ENCODE data around the gene MCM5.
A peak's percentile ranks its signal among the peaks of the same experiment; 100 is the strongest.

Gene MCM5

DNA sequence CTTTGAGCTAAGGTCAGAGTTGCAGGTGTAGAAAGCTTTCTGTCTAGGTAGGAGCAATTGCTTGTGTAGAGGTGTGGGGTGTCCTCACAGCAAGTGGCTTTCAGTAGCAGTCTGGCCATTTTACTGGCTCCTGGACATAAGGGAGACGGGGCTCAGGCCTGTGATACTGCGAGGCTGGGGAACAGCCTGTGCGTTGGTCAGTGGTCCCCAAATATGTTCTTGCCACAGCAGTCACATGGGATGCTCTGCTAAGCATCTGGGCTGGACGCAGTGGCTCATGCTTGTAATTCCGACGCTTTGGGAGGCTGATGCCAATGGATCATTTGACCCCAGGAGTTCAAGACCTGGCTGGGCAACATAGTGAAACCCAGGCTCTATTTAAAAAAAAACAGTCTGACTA lies 1.9 kb downstream of the MCM5 start:
- Histone ChIP-seq H3K9me3 (ENCODE audit: low read depth, low read length) (no peaks in the 10 kb centered on the region), H3K36me3 (ENCODE audit: insufficient read depth, low read length) (peaks cover 54% of the 10 kb centered on the region), H3K9ac (ENCODE audit: insufficient read length) (peak overlapping the region; percentile 97), H3K27ac (no peak overlapping the region), H3K4me3 (peak overlapping the region; percentile 95)
- no peak for DNase-seq (ENCODE audit: low read depth, low spot score)
- no peak for TF ChIP-seq FOXP2 (optimal IDR thresholded peaks at IDR 0.05; ENCODE audit: control extremely low read depth, extremely low read length, insufficient read depth)
- TF ChIP-seq EZH2 (IDR thresholded peaks at IDR 0.05), result no peak
- TF ChIP-seq POLR2AphosphoS5 (IDR thresholded peaks at IDR 0.05; ENCODE audit: borderline replicate concordance, low read depth, low read length), result no peak

DNA sequence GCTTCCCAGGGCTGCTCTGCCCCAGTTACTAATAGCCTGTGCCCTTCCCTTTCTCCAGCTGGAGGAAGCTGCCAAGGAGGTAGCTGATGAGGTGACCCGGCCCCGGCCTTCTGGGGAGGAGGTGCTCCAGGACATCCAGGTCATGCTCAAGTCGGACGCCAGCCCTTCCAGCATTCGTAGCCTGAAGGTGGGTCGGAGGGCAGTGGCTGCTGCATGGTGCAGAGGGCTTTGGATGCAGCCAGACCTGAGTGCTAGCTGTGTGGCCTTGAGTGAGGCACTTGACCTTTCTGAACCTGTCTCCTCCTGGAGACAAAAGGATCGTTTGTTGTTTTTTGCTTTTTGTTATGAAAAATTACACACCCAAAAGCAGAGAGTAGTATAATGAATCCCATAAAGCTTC lies 3.4 kb downstream of the MCM5 start:
- no peak overlapping the region for H3K4me3 ChIP-seq

DNA sequence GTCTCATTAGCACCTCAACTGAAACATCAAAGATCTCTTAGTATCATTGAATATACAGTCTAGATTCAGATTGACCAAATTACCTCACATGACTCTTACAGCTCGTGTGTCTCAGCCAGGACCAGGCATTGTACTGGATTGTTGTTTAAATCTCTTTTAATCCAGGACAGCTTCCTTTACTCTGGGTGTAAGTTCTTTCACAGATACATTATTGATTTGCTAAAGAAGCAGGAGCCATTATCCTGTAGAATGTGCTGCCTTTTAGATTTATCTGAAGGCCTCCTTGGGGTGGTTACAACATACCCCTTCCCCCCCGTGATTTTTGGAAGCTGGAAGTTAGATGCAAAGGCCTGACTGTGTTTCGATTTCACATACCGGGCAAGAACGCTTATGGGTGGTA lies 4.2 kb downstream of the MCM5 start:
- no peak for DNase-seq (ENCODE audit: low read depth, low spot score)
- no peak overlapping the region for H3K4me3 ChIP-seq
- peak overlapping the region; percentile 33 for H3K9ac ChIP-seq (ENCODE audit: insufficient read length)
- H3K36me3 ChIP-seq (ENCODE audit: insufficient read depth, low read length), result peaks cover 74% of the 10 kb centered on the region
- H3K27ac ChIP-seq, result no peak overlapping the region; the same call in 1 of the 2 replicates
- TF ChIP-seq POLR2AphosphoS5 (IDR thresholded peaks at IDR 0.05; ENCODE audit: borderline replicate concordance, low read depth, low read length), result no peak
- no peak for TF ChIP-seq EZH2 (IDR thresholded peaks at IDR 0.05)
- no peak for TF ChIP-seq FOXP2 (optimal IDR thresholded peaks at IDR 0.05; ENCODE audit: control extremely low read depth, extremely low read length, insufficient read depth)
- H3K9me3 ChIP-seq (ENCODE audit: low read depth, low read length), result no peaks in the 10 kb centered on the region

More for the DNA sequence above, 3.4 kb downstream of the MCM5 start:
- Histone ChIP-seq H3K27ac (0 out of 2 replicates have a peak overlapping the region, but pooled peaks have one; percentile 16), H3K9ac (ENCODE audit: insufficient read length) (no peak overlapping the region), H3K36me3 (ENCODE audit: insufficient read depth, low read length) (peaks cover 69% of the 10 kb centered on the region), H3K9me3 (ENCODE audit: low read depth, low read length) (no peaks in the 10 kb centered on the region)
- no peak for DNase-seq (ENCODE audit: low read depth, low spot score)
- TF ChIP-seq EZH2 (IDR thresholded peaks at IDR 0.05), result no peak
- TF ChIP-seq POLR2AphosphoS5 (IDR thresholded peaks at IDR 0.05; ENCODE audit: borderline replicate concordance, low read depth, low read length), result no peak
- no peak for TF ChIP-seq FOXP2 (optimal IDR thresholded peaks at IDR 0.05; ENCODE audit: control extremely low read depth, extremely low read length, insufficient read depth)

DNA sequence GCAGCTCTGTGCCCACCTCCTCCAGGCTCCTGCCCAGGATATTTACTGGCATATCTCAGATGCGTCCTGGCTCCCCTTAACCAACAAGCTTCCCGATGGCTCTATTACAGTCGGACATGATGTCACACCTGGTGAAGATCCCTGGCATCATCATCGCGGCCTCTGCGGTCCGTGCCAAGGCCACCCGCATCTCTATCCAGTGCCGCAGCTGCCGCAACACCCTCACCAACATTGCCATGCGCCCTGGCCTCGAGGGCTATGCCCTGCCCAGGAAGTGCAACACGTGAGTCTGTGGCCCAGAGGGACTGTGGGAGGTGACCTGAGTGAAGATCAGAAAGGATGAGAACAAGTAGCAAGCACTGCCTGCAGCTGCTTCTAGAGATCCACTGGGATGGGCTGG lies 6.5 kb downstream of the MCM5 start:
- no peak overlapping the region for H3K4me3 ChIP-seq
- peaks cover 90% of the 10 kb centered on the region for H3K36me3 ChIP-seq (ENCODE audit: insufficient read depth, low read length)
- H3K27ac ChIP-seq, result no peak overlapping the region
- no peaks in the 10 kb centered on the region for H3K9me3 ChIP-seq (ENCODE audit: low read depth, low read length)
- TF ChIP-seq POLR2AphosphoS5 (IDR thresholded peaks at IDR 0.05; ENCODE audit: borderline replicate concordance, low read depth, low read length) (no peak), EZH2 (IDR thresholded peaks at IDR 0.05) (no peak), FOXP2 (optimal IDR thresholded peaks at IDR 0.05; ENCODE audit: control extremely low read depth, extremely low read length, insufficient read depth) (no peak)
- no peak for DNase-seq (ENCODE audit: low read depth, low spot score)
- no peak overlapping the region for H3K9ac ChIP-seq (ENCODE audit: insufficient read length)

DNA sequence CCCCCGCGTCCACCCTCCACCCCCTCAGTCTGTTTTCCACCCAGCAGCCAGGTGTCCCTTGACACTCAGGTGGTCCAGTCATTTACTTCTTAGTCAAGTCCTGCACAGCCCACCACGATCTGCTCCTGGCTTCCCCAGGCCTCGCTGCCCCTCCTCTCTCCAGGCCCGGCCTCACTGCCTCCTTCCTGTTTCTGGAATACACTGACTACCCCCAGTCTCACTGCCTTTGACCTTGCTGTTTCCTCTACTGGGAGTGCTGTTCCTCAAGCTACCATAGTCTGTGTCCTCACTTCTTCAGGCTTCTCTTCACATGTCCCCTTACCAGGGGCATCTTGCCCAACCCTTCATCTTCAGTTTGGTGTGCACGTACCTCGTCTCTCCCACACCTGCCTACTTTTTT lies 7.4 kb downstream of the MCM5 start:
- Histone ChIP-seq H3K36me3 (ENCODE audit: insufficient read depth, low read length) (peaks cover 93% of the 10 kb centered on the region), H3K4me3 (no peak overlapping the region), H3K9me3 (ENCODE audit: low read depth, low read length) (no peaks in the 10 kb centered on the region), H3K9ac (ENCODE audit: insufficient read length) (no peak overlapping the region), H3K27ac (no peak overlapping the region)
- TF ChIP-seq FOXP2 (optimal IDR thresholded peaks at IDR 0.05; ENCODE audit: control extremely low read depth, extremely low read length, insufficient read depth) (no peak), EZH2 (IDR thresholded peaks at IDR 0.05) (no peak), POLR2AphosphoS5 (IDR thresholded peaks at IDR 0.05; ENCODE audit: borderline replicate concordance, low read depth, low read length) (no peak)
- DNase-seq (ENCODE audit: low read depth, low spot score), result no peak

DNA sequence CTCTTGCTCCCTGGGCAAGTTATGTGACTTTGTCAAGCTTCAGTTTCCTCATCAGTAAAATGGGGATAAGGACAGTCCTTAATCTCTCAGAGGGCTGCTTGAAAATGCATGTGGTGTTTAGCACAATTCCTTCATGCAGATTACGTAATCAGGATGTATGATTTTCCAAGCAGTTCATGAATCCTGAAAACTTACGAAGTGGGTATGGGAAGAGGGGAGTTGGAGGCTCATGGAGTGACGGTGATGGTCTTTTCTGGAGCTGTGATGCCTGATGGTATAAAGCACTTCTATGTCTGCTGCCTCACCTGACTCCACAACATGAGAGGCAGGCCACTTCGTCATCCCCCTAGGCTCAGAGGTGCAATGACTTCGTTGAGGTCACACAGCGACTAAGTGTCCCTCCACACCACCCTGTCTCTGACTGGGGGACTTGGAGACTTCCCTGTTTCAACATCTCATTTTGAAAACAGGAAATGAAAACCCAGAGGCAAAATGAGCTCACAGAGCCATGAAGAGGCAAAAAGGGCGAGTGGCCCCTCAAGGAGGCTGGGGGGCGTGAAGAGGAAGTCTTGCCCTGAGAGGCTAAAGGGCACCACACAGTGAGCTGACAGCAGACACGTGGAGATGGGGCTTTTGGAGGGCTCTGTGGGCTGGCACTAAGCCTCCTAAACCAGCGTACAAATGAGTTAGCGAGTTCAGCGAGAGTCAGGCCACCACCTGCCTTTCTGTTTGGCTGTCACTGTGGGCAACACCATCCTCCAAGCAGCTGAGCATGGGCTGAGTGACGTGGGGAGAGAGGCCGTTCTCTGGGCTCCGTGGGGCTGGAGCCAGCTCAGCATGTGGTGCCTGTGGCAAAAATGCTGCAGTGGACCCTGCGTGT lies 10.1 kb downstream of the MCM5 start:
- no peak for TF ChIP-seq FOXP2 (optimal IDR thresholded peaks at IDR 0.05; ENCODE audit: control extremely low read depth, extremely low read length, insufficient read depth)
- no peak for TF ChIP-seq POLR2AphosphoS5 (IDR thresholded peaks at IDR 0.05; ENCODE audit: borderline replicate concordance, low read depth, low read length)
- no peak for TF ChIP-seq EZH2 (IDR thresholded peaks at IDR 0.05)
- Histone ChIP-seq H3K9ac (ENCODE audit: insufficient read length) (no peak overlapping the region), H3K27ac (no peak overlapping the region), H3K36me3 (ENCODE audit: insufficient read depth, low read length) (peaks cover 87% of the 10 kb centered on the region), H3K4me3 (no peak overlapping the region), H3K9me3 (ENCODE audit: low read depth, low read length) (no peaks in the 10 kb centered on the region)
- no peak for DNase-seq (ENCODE audit: low read depth, low spot score)

DNA sequence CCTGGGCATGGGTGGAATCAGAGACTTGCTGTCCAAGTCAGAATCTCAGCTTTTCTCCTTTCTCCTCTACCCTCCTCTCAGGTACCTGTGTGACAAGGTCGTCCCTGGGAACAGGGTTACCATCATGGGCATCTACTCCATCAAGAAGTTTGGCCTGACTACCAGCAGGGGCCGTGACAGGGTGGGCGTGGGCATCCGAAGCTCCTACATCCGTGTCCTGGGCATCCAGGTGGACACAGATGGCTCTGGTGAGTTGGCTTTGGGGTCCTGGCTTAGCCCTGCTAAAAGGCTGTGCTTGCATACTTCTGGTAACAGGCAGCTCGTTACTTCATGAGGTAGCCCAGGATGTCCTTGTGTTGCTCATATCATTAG lies 10.7 kb downstream of the MCM5 start:
- no peak for TF ChIP-seq EZH2 (IDR thresholded peaks at IDR 0.05)
- no peak for TF ChIP-seq FOXP2 (optimal IDR thresholded peaks at IDR 0.05; ENCODE audit: control extremely low read depth, extremely low read length, insufficient read depth)
- no peak for TF ChIP-seq POLR2AphosphoS5 (IDR thresholded peaks at IDR 0.05; ENCODE audit: borderline replicate concordance, low read depth, low read length)
- Histone ChIP-seq H3K4me3 (no peak overlapping the region), H3K36me3 (ENCODE audit: insufficient read depth, low read length) (peaks cover 89% of the 10 kb centered on the region), H3K27ac (no peak overlapping the region), H3K9me3 (ENCODE audit: low read depth, low read length) (no peaks in the 10 kb centered on the region), H3K9ac (ENCODE audit: insufficient read length) (no peak overlapping the region)
- no peak for DNase-seq (ENCODE audit: low read depth, low spot score)

DNA sequence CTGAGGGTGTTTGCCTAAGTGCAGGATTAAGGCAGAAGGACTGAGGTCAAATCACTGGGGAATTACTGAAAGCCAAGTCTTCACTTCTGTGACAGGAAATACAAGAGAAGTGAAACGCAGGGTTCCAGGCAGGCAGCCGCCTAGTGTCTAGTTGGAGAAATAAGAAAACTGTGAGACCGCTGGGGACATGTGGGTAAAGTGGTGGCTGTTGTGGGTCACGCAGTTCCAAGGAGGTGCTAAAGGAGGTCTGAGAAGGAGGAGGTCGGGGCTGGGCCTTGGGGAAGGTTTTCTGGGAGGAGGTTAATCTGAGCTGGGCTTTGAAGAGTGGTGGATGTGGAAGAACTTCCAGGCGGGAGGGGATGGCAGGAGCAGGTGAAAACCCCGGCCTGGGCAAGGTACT lies 11.2 kb downstream of the MCM5 start:
- no peak for TF ChIP-seq FOXP2 (optimal IDR thresholded peaks at IDR 0.05; ENCODE audit: control extremely low read depth, extremely low read length, insufficient read depth)
- TF ChIP-seq POLR2AphosphoS5 (IDR thresholded peaks at IDR 0.05; ENCODE audit: borderline replicate concordance, low read depth, low read length), result no peak
- no peak for TF ChIP-seq EZH2 (IDR thresholded peaks at IDR 0.05)
- H3K27ac ChIP-seq, result no peak overlapping the region

More for the DNA sequence above, 11.2 kb downstream of the MCM5 start:
- peaks cover 90% of the 10 kb centered on the region for H3K36me3 ChIP-seq (ENCODE audit: insufficient read depth, low read length)
- no peak for DNase-seq (ENCODE audit: low read depth, low spot score)
- no peak overlapping the region for H3K9ac ChIP-seq (ENCODE audit: insufficient read length)
- H3K9me3 ChIP-seq (ENCODE audit: low read depth, low read length), result no peaks in the 10 kb centered on the region
- H3K4me3 ChIP-seq, result no peak overlapping the region
